OCI-LY3 (cell line): ENCODE data around the gene MGRN1.

Experiments used
- CTCF ChIP-seq: fragments of 200-600, 300-600 bp; sonication (generic); IDR thresholded peaks from 2 replicates; pipeline ENCODE4 v1.5.1; 2014; ENCODE audit warnings: antibody characterized with exemption, low read length, low read depth
- EZH2phosphoT487 ChIP-seq: fragments of 200-600 bp; shearing (Covaris generic); IDR thresholded peaks from 2 replicates; pipeline ENCODE4 v1.6.1; 2018; ENCODE audit warnings: antibody characterized with exemption, mixed run types, low read depth

GRCh38 chr16:4689864-4690704 lies 65.5 kb downstream of the MGRN1 start:
- TF ChIP-seq CTCF (no peak), EZH2phosphoT487 (no peak)
